Sigmoid colon (tissue), 4 donors: ENCODE results near the gene RABGGTA.

ENCODE experiments used
- CTCF ChIP-seq, 4 experiments: fragments of 450-650 bp in 3 of 4; fragments of 200-600 bp in 1 of 4; IDR thresholded peaks; one replicate each; pipeline ENCODE4 v1.5.1; 2016 to 2019; ENCODE audit warnings: antibody characterized with exemption in 4 of 4, mild to moderate bottlenecking in 3 of 4, moderate library complexity in 2 of 4
- POLR2A ChIP-seq, 2 donors: fragments of 450-650 bp; IDR thresholded peaks; one replicate each; pipeline ENCODE4 v1.6.1; 2016; ENCODE audit warnings: antibody characterized with exemption in 2 of 2, mild to moderate bottlenecking in 2 of 2, moderate library complexity in 2 of 2
- POLR2AphosphoS5 ChIP-seq, 4 donors: sonication (generic); formaldehyde crosslinking; IDR thresholded peaks; one replicate each; pipeline ENCODE4 v1.6.1; 2017; ENCODE audit warnings: antibody characterized with exemption in 4 of 4

- TF ChIP-seq POLR2AphosphoS5 (IDR thresholded peaks at IDR 0.05) (no peak), CTCF (IDR thresholded peaks at IDR 0.05) (no peak), POLR2A (IDR thresholded peaks at IDR 0.05) (no peak)
Observed at GRCh38 chr14:24314377-24315193, 43.2 kb upstream of the RABGGTA start.
